HL-60/S4 (cell line): ENCODE measurements around the gene METTL16.

Experiments used
- in situ Hi-C: fragments of 300-500 bp; cut with MboI; formaldehyde crosslinking; loops from 2 replicates; pipeline ENCODE4 v1.14.3; 2022; ENCODE audit warnings: low sequenced_read_pairs

Gene METTL16

DNA sequence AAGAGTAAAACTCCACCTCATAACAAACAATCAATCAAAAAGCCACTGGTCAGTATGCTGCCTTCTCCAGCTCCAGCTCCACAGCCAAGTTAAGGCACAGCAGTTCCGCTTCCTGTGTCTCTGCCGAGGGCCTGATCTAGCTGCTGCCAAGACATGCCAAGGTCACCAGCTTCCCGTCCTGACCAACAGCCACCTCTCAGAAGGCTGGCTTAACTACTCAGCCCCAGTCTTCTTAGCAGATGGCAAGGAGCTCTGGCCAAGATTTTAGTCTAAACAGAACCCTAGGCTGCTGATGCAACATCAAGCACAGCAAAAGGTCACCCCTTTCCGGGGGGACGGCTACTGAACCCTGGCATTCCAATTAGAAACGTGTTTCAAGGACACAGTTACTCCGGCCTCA lies 93.1 kb downstream of the METTL16 start:
- in situ Hi-C loops = no loop called here

DNA sequence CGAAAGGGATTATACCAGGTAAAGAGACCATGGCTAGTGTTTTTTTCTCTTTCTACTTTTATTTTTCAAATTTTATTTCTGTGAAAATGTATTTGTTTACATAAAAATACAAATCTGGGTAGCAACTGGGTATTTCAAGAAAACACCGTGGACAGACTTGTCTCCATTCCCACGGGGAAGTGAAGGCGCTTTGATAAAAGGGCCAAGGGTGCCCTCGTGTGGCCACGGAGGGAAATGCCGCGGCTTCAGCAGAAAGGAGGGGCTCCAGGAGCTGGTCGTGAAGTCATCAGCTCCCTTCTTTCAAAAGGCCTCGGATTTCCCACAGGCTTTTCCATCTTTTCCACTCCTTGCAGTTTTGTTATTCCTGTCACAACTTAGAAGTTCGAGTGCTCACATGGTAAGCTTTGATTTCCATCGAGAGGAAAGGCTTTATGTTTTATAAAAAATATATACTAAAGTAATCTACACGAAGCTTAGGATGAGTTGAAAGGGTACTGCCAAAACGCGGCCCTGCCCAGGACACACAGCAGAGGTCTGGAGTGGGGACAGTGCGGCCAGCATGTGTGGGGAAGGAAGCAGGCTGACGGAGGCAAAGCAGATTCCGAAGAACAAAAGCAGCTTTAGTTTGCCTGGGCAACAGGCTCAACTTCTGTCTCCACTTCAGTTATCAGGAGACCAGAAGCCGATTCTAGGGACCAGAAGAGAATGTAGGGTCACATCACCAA lies 95.5 kb downstream of the METTL16 start:
- in situ Hi-C loops = no loop called here

DNA sequence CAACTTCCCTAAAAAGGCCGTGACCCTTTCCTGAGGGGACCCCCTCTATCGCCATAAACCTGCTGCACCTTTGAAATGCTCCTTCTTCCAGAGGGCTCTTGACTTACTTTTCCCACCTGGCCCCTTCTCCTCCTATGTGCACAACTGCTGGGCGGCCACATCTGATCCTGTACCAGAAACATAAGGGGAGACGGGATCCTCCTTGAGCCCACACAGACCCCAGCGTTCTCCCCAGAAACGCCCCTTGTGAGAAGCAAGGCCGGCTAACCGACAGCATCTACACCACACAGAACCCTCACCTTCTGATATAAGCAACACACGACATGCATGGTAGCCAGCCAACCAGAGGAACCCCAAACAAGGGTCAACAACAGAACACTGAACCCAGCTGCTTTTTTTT lies 96.6 kb downstream of the METTL16 start:
- in situ Hi-C loops = no loop called here

DNA sequence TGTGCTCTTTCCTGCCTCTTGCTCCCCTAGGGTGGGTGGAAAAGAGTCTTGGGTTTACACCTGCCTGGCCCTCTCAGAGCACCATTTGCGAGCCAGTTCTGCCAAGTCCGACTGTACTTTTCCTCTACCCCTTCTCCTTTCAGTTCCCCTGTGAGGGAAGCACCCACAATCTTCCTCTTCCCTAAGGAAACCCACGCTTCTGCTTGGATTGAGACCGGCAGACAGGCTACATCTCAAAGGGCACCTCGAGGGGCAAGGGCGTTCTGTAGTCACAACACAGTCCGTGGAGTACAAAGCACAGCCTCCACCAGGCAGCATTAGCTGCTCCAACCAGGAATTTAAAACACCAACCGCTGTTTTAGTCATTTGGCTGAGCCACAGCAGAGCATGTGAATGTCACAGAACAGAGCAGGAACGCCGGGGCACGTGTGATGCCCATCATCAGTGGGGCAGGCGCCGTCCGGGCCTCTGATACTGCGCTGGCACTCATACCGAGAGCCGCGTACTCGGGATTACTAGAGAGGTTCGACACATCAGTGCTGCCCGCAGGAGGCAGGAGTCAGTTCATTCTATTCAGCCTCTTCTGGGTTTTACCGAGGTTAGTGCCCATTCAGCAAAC lies 97.1 kb downstream of the METTL16 start:
- in situ Hi-C loops = no loop called here

DNA sequence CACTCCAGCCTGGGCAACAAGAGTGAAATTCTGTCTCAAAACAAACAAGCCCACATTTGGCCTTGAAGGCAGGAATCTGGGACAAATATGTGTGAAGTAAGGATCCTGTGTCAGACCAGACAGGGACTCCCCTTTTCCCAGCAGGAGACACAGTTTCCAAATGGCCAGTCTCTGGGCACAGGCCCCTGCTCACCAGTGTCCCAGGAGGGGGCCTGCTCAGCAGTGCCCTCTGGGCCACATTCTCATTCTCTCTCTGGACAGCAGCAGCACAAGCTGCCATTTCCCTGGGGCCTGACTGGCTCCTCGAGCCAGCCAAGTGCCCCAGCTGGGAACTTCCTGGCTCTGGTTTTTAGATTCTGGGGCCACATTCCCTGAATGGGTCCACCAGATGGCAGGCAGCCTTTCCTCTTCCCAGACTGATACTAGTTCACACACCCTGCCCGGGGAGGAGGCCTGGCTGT lies 99.1 kb downstream of the METTL16 start:
- in situ Hi-C loops = no loop called here

DNA sequence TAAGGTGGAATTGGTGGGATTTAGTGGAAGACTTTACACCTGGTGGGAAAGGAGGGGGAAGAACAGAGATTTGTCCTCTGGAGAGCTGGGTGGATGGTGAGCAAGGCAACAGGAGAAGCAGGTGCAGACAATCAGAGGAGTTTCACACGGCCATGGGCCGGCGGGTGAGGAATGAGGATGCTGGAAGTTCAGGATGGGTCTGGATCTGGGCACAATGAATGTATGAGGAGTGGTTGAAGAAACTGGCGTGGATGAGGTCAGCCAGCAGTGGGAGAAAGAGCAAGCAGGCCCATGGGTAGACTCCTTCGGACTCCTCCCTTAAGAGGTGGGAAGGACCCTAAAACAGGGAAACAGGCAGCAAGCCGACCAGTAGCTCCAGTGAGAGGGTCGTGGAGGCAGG lies 100.7 kb downstream of the METTL16 start:
- in situ Hi-C loops = no loop called here

DNA sequence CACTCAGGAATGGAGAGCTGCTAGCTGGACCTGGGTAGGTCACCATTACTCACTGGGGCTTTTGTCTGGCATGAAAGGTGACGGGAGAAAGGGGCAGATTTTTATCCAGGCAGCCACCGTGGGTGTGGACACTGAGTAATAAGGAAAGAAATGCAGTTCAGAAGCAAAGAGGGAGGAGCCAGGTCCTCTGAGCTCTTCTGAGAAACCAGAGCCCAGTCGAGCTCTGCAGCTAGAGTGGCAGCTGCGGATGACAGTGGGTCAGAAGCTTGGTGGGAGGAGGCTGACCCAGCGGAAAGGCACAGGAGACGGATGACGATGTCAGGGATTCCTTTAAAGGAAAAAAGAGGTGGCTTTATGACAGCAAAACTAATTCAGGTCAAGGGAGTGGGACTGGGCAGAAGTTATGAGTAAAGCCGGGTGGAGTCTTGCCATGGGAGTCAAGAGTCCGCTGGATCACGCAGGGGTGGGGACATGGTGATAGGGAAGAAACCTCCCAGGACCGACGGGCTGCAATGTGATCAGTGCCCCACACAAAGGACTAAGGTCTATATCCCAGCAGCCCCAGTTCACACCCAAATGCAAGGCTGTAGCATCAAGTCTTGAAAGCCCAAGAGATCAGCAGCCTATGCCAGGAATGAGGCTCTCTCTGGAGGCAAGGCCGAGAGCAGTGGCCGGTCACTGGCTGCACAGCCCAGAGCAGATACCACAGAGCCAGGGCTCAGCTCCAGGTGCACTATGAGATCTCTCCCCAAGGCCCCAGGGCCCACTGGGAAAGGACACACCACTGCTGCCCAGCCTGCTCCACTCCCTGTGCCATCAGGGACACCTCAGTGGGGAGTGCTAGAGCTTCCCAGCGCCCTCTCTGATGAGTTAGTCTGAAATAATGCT lies 104.5 kb downstream of the METTL16 start:
- in situ Hi-C loops = no loop called here

DNA sequence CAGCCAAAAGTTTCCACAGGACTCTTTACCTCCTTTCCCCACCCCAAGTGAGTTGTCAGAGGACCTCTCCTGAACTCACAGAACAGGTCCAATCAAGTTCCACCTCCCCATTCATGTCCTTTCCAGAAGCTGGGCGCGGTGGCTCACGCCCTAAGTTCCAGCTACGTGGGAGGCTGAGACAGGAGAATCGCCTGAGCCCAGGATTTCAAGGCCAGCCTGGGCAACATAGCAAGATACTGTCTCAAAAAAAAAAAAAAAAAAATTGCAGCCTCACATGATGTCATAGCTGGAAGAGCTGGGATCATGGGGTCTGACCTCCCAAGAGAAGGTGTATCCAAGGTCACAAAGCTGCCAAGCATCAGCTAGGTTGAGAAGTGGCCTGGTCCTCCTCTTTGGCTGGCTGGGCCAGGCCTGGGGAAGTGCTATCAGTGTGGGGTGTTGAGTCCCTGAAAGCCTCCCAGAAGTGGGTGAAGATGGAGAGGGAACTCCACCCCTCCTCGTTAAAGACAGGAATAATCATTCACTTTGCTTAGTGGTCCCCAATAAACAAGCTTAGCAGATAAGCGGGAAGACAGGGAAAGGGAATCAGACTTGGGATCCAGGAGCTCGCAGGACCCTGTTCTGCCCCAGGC lies 105.3 kb downstream of the METTL16 start:
- in situ Hi-C loops = no loop called here

DNA sequence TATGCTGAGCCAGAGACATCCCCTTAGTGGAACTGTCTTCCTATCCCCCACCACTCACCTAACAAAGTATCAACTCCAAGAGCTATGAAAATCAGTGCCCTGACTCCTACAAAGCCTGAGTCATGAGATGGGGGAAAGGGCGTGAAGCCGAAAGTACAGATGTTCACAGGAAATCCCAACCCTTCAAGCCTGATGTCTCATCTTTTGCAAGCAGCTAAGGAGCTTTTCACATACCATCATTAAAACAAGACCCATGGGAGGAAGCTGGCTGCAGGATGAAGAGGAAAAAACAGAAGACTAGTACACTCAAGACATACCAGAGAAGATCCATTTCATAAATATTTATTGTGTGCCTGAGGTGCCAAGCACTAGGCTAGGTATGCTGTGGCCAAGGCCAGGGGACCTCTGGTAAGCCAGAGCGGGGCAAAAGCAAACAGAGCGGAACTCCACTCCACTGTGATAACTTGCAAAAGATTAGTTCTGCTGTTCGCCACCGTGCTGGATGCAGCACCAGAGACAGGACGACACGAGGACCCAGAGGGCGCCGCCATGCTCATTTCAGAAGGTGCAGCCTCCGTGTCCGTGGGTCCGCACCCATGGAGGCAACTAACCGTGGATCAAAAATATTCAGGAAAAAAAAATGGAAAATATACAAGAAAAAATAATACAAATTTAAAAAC lies 106.3 kb downstream of the METTL16 start:
- in situ Hi-C loops = no loop called here

DNA sequence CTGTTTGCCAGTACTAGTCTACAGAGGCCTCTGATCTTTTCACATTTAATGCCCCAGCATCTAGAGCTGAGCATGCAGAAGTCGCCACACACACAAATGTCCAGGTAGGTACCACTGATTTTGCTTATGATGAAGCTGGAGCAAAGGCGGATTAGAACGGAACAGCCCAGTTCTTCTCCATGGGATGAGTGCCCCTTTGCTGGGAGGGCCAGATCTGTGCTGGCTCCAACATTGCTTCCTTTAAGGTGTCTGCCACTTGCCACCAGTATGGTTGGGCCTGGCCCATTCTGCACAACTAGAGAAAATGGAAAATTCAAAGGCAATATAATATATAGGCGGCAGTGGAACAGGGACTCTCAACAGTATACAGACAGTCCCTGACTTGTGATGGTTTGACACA lies 108.6 kb downstream of the METTL16 start:
- in situ Hi-C loops = no loop called here

DNA sequence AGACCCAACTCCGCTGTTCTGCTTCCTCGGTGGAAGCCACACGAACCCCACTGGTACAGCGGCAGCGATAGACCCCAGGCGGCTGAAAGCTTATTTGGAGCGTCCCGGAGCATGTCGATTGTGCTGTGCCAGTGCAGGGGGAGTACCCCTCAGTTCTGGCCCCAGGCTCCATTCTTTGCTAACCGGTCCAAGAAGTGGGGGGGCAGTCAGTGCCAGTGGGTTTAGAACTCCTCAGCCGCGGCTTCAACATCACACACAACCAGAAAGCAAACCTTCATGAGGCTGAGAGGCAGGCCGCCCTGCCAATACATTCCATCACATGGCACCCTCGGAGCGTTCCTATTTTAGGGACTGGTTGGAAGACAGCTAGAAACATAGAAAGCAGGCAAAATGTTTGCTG lies 109.1 kb downstream of the METTL16 start:
- in situ Hi-C loops = no loop called here

DNA sequence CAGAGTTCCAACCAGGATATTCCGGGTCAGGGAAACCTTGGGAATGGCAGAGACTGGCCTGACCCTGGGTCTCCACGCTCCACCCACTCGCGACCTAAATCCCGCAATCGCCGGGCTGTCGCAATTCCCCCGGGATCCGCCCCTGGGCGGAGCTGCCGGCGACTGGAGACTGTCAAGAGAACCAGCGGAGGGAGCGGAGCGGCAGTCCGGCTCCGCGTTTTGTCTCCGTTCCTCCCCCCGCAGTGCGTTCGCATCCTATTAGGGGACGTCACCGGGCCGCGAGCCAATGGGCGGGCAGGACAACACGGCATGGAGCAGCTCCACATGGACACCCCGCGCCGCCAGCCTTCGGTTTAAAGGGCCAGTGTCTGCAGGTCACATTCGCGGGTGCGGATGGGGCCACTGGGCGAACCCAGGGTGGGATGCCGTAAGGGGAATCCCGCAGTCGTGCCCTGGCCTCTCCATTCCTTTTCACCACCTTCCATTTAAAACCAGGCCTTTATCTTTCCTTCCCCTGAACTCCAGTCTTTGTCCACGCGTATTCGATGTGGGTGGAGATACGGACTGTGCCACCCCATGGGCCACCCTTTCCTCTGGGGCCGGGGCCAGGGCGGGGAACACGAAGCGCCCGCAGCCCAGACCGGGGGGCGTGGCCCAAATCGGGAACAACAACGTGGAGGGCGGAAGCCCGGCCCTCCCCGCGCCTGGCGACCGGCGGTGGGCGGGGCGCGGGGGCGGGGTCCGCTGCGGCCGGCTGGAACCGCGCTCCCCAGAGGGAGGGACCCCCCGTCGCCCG lies 110.1 kb downstream of the METTL16 start:
- in situ Hi-C loops = no loop called here

DNA sequence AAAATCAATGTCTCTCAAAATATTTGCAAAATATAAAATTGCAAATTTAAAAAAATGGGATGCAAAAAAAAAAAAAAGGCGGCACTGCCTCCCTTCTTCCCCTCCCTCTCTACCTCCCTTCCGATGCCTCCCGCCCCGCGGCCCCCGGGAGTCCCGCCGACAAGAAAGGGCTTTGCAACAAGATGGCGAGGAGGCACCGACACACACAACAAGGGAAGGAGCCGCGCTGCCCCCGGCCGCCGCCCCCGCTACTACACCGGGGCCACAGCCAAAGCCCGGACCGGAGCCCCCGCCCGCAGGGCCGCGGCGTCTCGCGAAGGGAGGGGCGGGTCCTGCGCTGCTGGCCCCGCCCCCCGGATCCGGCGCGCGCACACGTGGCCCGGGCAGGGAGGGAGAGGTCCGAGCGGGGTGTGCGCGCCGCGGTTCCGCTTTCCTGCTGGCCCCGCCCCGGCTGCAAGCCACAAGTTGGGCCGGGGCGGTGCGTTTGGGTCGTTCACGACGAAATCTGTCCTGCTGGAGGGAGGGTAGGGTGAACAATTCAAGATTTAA lies 110.7 kb downstream of the METTL16 start, which contains the start of gene MNT:
MNT (minus strand) TSS at position 184 of the 549 bp plus-strand sequence. CDS start 348 bp downstream, outside the sequence.
- in situ Hi-C loops = no loop called here

DNA sequence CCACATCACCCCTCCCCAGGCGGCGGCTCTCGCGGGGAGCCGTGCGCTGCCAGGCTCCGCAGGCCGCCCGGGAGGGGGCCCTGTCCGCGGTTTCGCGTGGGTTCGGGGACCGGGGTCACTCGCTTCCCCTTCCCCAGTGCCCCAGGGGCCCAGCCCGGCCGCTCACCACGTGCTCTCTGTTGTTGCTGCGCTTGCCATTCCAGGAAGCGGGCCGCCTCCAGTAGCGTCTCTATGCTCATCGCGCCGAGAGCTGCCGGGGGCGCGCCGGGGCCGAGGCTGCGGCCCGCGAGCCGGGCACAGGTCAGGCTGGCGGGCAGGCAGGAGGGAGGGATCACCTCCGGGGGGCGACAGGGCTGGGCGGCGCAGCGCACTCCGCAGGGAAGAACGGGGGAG lies 111.2 kb downstream of the METTL16 start:
- in situ Hi-C loops = no loop called here

DNA sequence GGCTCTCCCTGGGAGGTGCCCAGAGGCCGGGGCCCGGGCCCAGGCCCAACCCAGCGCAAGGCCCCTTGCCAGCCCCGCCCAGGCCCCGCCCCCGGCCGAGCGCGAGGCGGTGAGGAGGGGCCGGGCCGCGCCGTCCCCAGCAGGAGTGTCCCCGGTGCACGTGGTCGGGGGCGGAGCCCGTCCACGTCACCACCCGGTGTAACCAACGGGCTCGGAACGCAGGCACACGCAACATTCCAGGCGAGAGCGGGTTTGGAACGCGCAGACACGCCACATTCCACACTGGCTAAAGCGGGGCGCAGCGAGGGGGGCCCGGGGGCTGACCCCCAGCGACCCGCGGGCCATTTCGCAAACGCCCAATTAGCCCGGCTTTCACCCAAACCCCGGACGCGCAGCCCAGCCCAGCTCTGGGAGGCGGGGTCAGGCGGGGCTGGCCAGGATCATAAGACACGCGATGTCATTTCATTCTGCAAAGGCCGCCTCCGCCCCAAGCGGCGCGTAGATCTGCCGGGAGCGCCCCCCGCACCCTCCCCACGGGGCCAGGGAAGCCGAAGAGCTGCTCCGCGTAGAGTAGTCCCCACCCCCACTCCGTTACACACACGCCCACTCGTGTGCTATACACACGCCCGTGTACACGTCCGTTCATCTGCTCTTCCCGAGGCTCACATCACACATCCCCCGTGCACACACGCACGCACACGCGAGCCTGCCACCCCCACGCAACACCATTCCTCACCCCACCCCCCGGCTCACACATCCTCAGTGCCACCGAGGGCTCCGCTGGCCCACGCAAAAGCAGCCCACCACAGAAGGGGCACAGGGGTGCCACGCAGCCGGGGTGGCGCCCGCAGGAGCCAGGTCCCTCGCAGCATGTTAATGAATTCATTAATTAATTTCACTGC lies 111.9 kb downstream of the METTL16 start:
- in situ Hi-C loops = no loop called here

DNA sequence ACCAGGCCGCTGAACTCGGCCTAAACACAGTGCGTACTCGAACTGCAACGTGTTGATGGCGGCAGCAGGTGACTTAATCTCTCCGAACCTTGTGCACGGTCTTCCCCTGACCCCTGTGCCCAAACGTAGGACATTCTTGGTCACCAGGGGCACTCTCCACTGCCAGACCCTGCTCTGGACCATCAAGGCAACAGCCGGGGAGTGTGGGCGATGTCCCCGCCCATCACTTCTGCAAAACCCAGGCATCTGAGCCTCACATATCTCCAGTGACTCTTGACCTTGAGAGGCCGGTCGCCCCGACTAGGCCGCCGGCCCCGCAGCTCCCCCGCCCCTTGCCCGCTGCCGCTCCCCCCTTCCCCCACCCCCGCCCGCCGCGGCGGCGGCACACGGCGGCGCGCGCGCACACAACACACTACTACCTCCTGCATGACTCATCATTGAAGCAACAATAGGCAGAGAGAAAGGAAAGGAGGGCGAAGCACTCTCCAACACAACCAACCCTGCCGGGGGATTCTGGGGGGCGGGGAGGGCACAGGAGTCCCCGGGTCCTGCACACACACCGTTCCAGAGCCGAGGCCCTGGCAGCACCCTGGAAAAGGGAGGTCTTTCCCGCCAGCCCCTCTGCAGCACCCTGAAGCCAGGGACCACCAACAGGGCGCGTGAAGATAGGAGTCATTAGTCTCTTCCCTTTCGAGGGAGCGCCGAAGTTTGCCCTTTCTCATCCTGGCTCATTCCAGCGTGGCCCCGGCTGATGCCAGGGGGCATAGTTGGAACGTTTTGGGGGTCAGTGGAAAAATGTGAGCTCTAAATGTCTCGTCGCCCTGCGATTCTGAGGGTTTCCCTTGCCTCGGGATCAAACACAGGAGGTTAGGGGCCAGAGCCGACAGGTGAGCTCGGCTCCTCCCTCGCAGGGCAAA lies 112.8 kb downstream of the METTL16 start:
- in situ Hi-C loops = no loop called here

DNA sequence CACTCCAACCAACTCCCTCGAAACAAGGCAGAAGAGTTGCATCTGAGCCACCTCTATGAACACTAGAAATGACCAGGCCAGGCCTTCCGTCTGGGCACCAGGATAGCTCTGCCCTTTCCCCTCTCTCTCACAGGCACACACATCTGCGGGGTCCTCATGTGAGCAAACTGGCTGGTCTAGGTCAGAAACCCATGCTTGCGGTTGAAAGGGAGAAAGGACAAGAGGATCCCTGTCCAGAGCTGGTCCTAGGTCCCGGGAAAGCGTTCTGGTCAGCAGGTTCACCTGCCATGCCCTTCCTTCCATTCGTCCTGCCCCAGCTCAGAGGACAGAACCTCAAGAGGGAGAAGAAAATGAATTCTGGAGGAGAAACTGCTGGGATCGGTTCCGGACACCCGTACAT lies 113.5 kb downstream of the METTL16 start:
- in situ Hi-C loops = no loop called here
